Ovary (tissue), 9 donors: ENCODE data around the gene ALKBH6. TPM values are rescaled to one million over a fixed set of nuclear protein-coding genes. Genes with fewer than 3 reads are reported as not detected.
A peak's percentile ranks its signal among the peaks of the same experiment; 100 is the strongest.

ENCODE experiments used
- DNase-seq, 5 donors: peaks; one replicate each; pipeline ENCODE4 v3.0.0-alpha.2; 2019 to 2020
- H3K27ac ChIP-seq, 2 donors: fragments of 200-600 bp; one replicate each; pipeline versions ENCODE4 v1.5.1 to v1.8.0; 2019 to 2022
- H3K27me3 ChIP-seq: fragments of 200-600 bp; one replicate; pipeline ENCODE4 v1.8.0; 2022
- H3K36me3 ChIP-seq: fragments of 200-600 bp; sonication (generic); one replicate; pipeline ENCODE4 v1.5.1; 2019
- H3K4me1 ChIP-seq: one replicate; pipeline ENCODE4 v1.8.1; 2013; ENCODE audit warnings: mild to moderate bottlenecking, moderate library complexity; ENCODE audit not compliant: insufficient read depth
- H3K4me3 ChIP-seq: fragments of 200-600 bp; sonication (generic); one replicate; pipeline ENCODE4 v1.5.1; 2017
- H3K9me3 ChIP-seq, 2 donors: fragments of 200-600 bp in 1 of 2; sonication (generic) in 1 of 2; one replicate each; pipeline versions ENCODE4 v1.5.1 to v1.8.1; 2013 to 2019; ENCODE audit warnings: mild to moderate bottlenecking in 1 of 2, moderate library complexity in 1 of 2
- EP300 ChIP-seq: sonication (generic); formaldehyde crosslinking; IDR thresholded peaks from one replicate; pipeline ENCODE4 v1.6.1; 2017; ENCODE audit warnings: antibody characterized with exemption
- POLR2A ChIP-seq: fragments of 450-650 bp; IDR thresholded peaks from one replicate; pipeline ENCODE4 v1.6.1; 2017; ENCODE audit warnings: antibody characterized with exemption, mild to moderate bottlenecking, moderate library complexity
- WGBS, 3 donors: extraction: QIAGEN DNeasy Blood & Tissue Kit in 1 of 3; methylation state at CpG; one replicate each; pipeline versions ENCODE4 v1.1.5 to v1.1.7; 2013 to 2017; 5-methylcytosine and 5-hydroxymethylcytosine counted together
- intact Hi-C, 4 donors: fragments of 100-400 bp; cut with DNase I; formaldehyde crosslinking; loops; one replicate each; pipeline versions ENCODE4 v1.11.0 to v1.15.1; 2022 to 2023
- polyA plus RNA-seq, 2 donors: library from polyadenylated mRNA; stranded (reverse); fragments of 200-250 nt in 1 of 2; fragments of 350-450 nt in 1 of 2; fragmentation: Illumina TruSeq in 1 of 2; extraction: RNeasy Lipid Tissue Mini Kit (QIAGEN cat#74804) in 1 of 2; gene quantifications; one replicate each; pipeline ENCODE4 v1.2.3, GENCODE V29; 2013 to 2014
- total RNA-seq, 7 donors: library from RNA; depleted of rRNA in 2 of 7; stranded (reverse); fragments of >200 nt in 2 of 7; fragmentation: NEBNext Ultra II Directional in 3 of 7; extraction: Animal tissue kit (Norgen Biotek cat#: 25700) in 3 of 7; gene quantifications; one replicate each; pipeline versions ENCODE4 v1.1.0 to v1.2.4, GENCODE V29; 2016 to 2023
- TF ChIP-seq, protein P1 (sequence below), 3 donors: fragments of 450-650 bp in 2 of 3; fragments of 200-600 bp in 1 of 3; IDR thresholded peaks; one replicate each; pipeline versions ENCODE4 v1.5.1 to v1.8.0; 2016 to 2022; ENCODE audit warnings: antibody characterized with exemption in 3 of 3, mild to moderate bottlenecking in 1 of 3
- donor health status: DM: no; HTN: no; CAD: no; lungs with moderate emphysema.
- donor health status: DM: no; HTN: no; CAD: no.
- donor health status: Bipolar disorder and iron deficiency.
- donor health status: DM: yes; HTN: yes; CAD: no.
- donor health status: DM: no; HTN: no; CAD: no.
- donor health status: DM: yes; HTN: yes; CAD: no.

Gene ALKBH6
- total and polyA plus RNA-seq, 9 donors, result 12.7 to 25.5 (median 18.3) TPM

DNA sequence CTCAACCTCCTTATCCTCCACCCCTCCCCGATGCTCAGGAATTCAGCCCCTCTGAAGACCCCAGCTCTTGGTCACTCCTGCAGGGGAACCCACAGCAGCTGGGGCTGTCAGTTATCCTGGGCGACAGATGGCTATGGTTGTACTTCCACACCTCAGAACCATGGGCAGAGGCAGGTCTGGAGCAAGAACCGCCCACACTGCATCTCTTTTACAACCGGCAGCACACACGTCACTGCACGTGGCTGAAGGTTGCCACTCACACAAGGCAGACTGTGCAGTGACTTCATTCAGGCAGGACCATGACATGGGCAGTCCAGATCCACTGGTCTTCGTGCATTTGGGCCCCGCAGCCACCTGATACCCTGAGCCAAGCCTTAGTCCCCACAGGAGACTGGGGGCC is 40.5 kb downstream of the ALKBH6 start:
- Histone ChIP-seq H3K9me3 (no peaks in the 10 kb centered on the region), H3K27me3 (no peaks in the 10 kb centered on the region), H3K27ac (no peak overlapping the region), H3K36me3 (no peaks in the 10 kb centered on the region), H3K4me1 (no peaks in the 10 kb centered on the region), H3K4me3 (no peak overlapping the region)
- WGBS, 3 donors, result 33 to 44% (median 44%) methylated on average over 8 of the region's 8 CpGs
- intact Hi-C loops, result no loop called here
- TF ChIP-seq EP300 (no peak), POLR2A (no peak)
- TF ChIP-seq, protein P1, sequence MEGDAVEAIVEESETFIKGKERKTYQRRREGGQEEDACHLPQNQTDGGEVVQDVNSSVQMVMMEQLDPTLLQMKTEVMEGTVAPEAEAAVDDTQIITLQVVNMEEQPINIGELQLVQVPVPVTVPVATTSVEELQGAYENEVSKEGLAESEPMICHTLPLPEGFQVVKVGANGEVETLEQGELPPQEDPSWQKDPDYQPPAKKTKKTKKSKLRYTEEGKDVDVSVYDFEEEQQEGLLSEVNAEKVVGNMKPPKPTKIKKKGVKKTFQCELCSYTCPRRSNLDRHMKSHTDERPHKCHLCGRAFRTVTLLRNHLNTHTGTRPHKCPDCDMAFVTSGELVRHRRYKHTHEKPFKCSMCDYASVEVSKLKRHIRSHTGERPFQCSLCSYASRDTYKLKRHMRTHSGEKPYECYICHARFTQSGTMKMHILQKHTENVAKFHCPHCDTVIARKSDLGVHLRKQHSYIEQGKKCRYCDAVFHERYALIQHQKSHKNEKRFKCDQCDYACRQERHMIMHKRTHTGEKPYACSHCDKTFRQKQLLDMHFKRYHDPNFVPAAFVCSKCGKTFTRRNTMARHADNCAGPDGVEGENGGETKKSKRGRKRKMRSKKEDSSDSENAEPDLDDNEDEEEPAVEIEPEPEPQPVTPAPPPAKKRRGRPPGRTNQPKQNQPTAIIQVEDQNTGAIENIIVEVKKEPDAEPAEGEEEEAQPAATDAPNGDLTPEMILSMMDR (IDR thresholded peaks at IDR 0.05), result no peak
- no peak for DNase-seq

DNA sequence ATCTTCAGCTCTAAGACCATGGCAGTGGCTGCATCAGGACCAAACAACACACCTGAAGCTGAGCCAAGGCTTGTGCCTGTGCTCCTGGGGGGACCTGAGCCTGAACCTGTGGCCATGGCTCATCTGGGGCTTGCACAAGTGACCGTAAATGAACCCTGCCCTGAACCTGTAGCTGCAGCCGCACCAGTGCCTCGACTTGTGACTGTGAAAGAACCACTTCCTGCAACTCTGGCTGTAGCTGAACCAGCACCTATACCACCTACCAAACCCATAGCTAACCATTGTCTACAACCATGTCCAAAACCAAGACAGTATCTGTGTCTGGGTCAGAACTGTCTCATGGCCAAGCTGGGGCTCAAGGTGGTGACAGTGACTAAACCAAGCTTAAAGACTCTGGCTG is 47.2 kb downstream of the ALKBH6 start:
- H3K4me1 ChIP-seq, result no peaks in the 10 kb centered on the region
- H3K36me3 ChIP-seq, result no peaks in the 10 kb centered on the region
- no peaks in the 10 kb centered on the region for H3K9me3 ChIP-seq
- intact Hi-C loops, result no loop called here
- DNase-seq, result no peak
- TF ChIP-seq EP300 (no peak), POLR2A (no peak)
- TF ChIP-seq, protein P1 (IDR thresholded peaks at IDR 0.05), result no peak
- no peak overlapping the region for H3K27ac ChIP-seq
- 75 to 79% (median 79%) methylated on average over 3 of the region's 3 CpGs for WGBS, 3 donors
- H3K27me3 ChIP-seq, result no peaks in the 10 kb centered on the region
- no peak overlapping the region for H3K4me3 ChIP-seq

DNA sequence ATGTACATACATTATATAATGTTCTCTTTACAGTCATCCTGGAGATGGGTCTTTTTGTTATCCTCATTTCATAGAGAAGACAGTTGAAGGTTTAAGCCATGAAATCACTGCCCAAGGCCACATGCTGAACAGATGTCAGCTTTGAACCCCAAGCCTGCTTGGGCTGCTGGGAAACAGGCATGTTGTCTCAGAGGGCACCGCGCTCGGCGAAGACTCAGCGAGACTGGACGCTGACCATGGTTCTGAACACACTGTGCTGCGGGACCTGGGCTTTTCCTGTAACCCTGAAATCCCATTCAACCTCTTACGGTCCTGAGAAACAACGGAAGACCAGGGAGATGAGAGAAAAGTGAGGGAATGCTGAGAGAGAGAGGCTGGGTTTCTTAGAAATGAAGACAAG is 50.5 kb downstream of the ALKBH6 start:
- H3K4me3 ChIP-seq, result no peak overlapping the region
- intact Hi-C loops, result no loop called here
- peak in 2 of 5 donors; percentile 59 to 63 for DNase-seq
- no peaks in the 10 kb centered on the region for H3K36me3 ChIP-seq
- peaks cover 7% of the 10 kb centered on the region for H3K4me1 ChIP-seq
- H3K27me3 ChIP-seq, result no peaks in the 10 kb centered on the region
- no peak overlapping the region for H3K27ac ChIP-seq
- H3K9me3 ChIP-seq, result no peaks in the 10 kb centered on the region
- TF ChIP-seq, protein P1 (IDR thresholded peaks at IDR 0.05), result no peak
- TF ChIP-seq POLR2A (no peak), EP300 (no peak)
- WGBS, 3 donors, result 0 to 2% (median 1%) methylated on average over 9 of the region's 9 CpGs

DNA sequence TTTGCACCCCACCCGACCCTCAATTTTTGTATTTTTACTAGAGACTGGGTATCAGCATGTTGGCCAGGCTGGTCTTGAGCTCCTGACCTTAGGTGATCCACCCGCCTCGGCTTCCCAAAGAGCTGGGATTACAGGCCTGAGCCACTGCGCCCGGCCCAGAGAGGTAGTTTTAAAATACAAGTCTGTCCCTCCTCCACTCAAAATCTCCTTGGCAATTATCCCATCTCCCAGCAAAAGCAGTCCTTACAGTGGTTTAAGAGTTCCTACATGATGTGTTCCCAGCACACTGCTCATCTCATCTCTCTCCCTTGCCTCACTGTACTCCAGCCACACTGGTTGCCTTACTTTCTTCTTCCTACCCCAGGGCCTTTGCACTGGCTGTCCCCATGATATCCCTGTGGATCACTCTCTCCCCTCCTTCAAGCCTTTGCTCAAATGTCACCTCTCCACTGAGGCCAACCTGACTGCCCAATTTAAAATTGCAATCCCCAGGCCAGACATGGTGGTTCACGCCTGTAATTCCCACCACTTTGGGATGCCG is 53.5 kb downstream of the ALKBH6 start:
- intact Hi-C loops, result no loop called here
- no peak for TF ChIP-seq POLR2A
- TF ChIP-seq EP300, result no peak
- TF ChIP-seq, protein P1 (IDR thresholded peaks at IDR 0.05), result no peak
- no peaks in the 10 kb centered on the region for H3K27me3 ChIP-seq

More for the DNA sequence above, 53.5 kb downstream of the ALKBH6 start:
- H3K9me3 ChIP-seq, result no peaks in the 10 kb centered on the region
- peaks cover 7% of the 10 kb centered on the region for H3K4me1 ChIP-seq
- H3K36me3 ChIP-seq, result no peaks in the 10 kb centered on the region
- H3K27ac ChIP-seq, result no peak overlapping the region
- 70 to 76% (median 75%) methylated on average over 7 of the region's 7 CpGs for WGBS, 3 donors
- DNase-seq, result no peak
- H3K4me3 ChIP-seq, result no peak overlapping the region
